WERI-Rb-1 (cell line): ENCODE data around the gene LARGE1.

Source experiments
- DNase-seq: peaks from one replicate; pipeline ENCODE4 v3.0.0-alpha.2; 2020
- H3K27ac ChIP-seq: fragments of 250-450 bp; sonication (Bioruptor Pico); 2 replicates; pipeline ENCODE4 v1.5.1; 2020; ENCODE audit warnings: mild to moderate bottlenecking, moderate library complexity
- H3K27me3 ChIP-seq: fragments of 250-450 bp; sonication (Bioruptor Pico); 2 replicates; pipeline ENCODE4 v1.5.1; 2021; ENCODE audit warnings: mild to moderate bottlenecking, low read depth, moderate library complexity; ENCODE audit not compliant: insufficient read depth, severe bottlenecking
- H3K36me3 ChIP-seq: fragments of 250-450 bp; sonication (Bioruptor Pico); 2 replicates; pipeline ENCODE4 v1.5.1; 2020; ENCODE audit warnings: mild to moderate bottlenecking, moderate library complexity
- H3K4me3 ChIP-seq: 2 replicates; pipeline ENCODE4 v1.5.1; 2011; ENCODE audit warnings: low read depth, mild to moderate bottlenecking, control low read depth, low read length
- H3K9me3 ChIP-seq: fragments of 250-450 bp; sonication (Bioruptor Pico); 2 replicates; pipeline ENCODE4 v1.5.1; 2021; ENCODE audit warnings: mild to moderate bottlenecking, moderate library complexity; ENCODE audit not compliant: severe bottlenecking
- TF ChIP-seq, protein P1 (sequence below): IDR thresholded peaks from 2 replicates; pipeline ENCODE4 v1.5.1; 2011; ENCODE audit warnings: low read depth, mild to moderate bottlenecking, control low read depth, inconsistent platforms, low read length

LARGE1 gene

DNA sequence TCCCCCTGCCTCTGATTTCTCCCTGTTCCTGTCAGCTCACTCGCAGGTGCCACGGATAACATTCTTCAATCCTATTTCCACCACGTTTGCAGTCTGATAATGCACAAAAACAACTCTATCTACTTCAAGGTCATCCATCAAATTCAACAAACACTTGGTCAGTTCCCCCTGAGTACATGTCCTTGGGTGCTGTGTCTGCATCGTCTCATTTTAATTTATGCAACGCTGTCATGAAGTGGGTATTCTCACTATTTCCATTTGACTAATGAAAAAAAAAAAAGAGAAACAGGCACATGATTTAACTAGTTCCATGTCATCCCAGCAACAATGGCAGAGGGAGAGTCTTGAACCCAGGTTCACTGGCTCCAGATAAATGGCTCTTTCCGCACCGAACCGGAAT is 262.6 kb downstream of the LARGE1 start:
- Histone ChIP-seq H3K9me3 (no peaks in the 10 kb centered on the region), H3K36me3 (no peaks in the 10 kb centered on the region), H3K27ac (no peak overlapping the region), H3K4me3 (no peak overlapping the region), H3K27me3 (no peaks in the 10 kb centered on the region)
- TF ChIP-seq, protein P1, sequence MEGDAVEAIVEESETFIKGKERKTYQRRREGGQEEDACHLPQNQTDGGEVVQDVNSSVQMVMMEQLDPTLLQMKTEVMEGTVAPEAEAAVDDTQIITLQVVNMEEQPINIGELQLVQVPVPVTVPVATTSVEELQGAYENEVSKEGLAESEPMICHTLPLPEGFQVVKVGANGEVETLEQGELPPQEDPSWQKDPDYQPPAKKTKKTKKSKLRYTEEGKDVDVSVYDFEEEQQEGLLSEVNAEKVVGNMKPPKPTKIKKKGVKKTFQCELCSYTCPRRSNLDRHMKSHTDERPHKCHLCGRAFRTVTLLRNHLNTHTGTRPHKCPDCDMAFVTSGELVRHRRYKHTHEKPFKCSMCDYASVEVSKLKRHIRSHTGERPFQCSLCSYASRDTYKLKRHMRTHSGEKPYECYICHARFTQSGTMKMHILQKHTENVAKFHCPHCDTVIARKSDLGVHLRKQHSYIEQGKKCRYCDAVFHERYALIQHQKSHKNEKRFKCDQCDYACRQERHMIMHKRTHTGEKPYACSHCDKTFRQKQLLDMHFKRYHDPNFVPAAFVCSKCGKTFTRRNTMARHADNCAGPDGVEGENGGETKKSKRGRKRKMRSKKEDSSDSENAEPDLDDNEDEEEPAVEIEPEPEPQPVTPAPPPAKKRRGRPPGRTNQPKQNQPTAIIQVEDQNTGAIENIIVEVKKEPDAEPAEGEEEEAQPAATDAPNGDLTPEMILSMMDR, result no peak
- no peak for DNase-seq

DNA sequence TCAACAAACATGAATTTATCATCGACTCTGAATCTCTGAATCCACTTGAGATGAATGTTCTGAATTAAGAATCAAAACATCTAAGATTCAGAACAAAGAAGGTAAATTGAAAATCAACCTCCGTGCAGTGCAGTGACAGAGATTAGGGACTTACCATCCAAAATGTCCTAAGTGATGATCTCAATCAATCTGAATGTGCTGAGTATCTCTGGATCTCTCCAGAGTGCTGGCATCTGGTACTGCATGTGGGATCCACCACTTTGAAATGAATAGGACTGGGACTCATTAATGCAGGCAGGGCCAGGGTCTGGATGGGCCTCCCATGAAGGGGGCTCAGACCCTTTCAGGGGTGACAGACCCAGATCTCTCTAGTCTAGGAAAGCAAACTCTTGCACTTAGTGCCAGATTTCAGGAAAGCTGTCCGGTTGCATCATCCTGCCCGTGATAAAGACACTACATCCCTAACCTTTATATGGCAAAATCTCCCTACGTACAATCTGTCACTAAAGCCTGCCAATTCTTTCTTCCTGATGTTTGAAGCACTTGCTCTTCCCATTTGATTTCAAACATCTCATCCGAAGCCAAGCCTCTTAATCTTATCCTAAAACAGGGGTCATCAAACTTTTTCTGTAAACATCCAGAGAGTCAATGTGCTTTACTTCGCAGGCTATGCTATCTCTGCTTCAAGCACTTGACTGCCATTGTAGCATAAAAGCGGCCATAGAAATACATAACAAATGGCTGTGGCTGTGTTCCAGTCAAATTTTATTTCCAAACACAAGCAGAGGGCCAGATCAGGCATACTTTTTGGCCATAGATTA is 263.3 kb downstream of the LARGE1 start:
- Histone ChIP-seq H3K27me3 (no peaks in the 10 kb centered on the region), H3K4me3 (no peak overlapping the region), H3K9me3 (no peaks in the 10 kb centered on the region), H3K36me3 (no peaks in the 10 kb centered on the region), H3K27ac (no peak overlapping the region)
- TF ChIP-seq, protein P1, result no peak
- DNase-seq, result no peak

DNA sequence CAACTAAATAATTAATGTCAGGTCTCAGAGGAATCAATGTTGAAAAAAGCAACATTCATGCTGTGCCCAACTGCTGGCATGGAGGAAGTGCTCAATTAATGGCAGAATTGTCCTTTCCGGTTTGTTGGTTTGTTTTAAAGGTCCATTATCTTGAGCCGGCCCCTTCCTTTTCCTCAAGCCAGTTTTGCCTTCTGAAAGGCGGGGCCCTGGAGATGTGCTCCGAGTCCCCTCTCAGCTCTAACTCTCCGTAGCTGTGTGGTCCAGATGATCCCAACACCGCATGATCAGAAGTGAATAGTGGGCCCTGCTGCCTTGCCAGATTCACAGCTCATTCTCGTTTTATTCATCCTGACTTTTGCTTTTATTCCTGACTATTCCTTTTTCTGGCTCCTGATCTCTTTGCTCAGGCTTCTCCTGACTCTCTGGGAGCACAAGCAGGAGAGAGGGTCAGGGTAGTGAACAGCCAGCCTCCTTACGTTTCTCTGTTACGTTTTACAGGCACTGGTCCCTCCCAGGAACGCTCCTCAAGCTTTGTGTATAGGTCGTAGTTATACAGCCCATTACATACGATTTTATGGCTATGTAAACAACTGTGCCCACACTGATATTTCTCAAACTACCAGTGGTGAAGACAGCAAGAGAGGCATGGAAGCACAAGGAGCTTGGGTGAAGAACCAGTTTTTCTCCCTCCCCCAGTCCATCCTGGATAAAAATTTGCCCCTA is 265.9 kb downstream of the LARGE1 start:
- no peak for DNase-seq

DNA sequence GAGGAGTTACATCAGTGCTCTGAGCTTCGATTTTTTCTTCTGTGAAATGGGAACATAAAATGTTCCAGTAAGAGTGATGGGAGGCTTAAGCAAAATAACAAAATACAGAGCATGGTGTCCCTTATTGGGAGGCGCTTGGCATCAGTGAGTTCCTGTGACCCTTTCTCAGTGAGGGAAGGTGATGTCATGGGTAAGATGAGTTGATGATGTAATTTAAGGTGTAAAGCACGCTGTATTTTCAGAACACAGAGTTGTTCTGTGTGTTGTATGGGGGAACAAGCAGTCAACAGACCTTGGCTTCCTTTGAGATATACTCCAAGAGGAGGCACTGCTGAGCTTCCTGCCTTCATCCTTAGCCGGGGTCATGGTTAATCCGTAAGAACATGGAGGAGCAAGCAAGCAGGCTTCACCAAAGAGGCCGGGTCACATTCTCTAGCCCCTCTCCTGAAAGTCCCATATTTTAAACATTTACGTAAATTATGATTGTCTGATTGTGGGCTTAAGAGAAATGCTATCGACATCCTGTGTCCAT is 266.7 kb downstream of the LARGE1 start:
- no peaks in the 10 kb centered on the region for H3K36me3 ChIP-seq
- DNase-seq, result no peak
- H3K27ac ChIP-seq, result no peak overlapping the region
- TF ChIP-seq, protein P1, result no peak
- no peaks in the 10 kb centered on the region for H3K27me3 ChIP-seq
- H3K4me3 ChIP-seq, result no peak overlapping the region
- no peaks in the 10 kb centered on the region for H3K9me3 ChIP-seq

More for the DNA sequence above, 265.9 kb downstream of the LARGE1 start:
- TF ChIP-seq, protein P1, result no peak
- no peak overlapping the region for H3K4me3 ChIP-seq
- no peaks in the 10 kb centered on the region for H3K36me3 ChIP-seq
- H3K27ac ChIP-seq, result no peak overlapping the region
- H3K9me3 ChIP-seq, result no peaks in the 10 kb centered on the region
- H3K27me3 ChIP-seq, result no peaks in the 10 kb centered on the region

DNA sequence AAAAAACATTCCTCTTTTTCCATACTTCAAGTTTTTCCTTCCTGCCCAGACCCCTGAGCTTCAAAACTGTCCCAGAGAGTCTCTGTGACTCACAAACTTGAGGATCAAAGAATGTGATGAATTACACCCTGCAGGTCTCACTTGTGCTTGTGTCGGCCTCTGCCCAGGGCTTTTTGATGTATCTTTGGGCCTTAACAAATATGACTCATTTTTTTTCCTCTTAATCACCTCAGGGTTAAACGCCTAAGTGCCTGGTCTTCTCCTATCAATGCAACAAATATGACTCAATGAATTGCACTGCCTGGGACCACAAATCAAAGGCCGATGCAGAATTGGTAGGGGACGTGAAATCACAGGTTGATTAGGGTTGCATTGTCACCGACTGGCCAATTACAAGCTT is 267.7 kb downstream of the LARGE1 start:
- Histone ChIP-seq H3K9me3 (no peaks in the 10 kb centered on the region), H3K4me3 (no peak overlapping the region), H3K36me3 (no peaks in the 10 kb centered on the region), H3K27ac (no peak overlapping the region), H3K27me3 (no peaks in the 10 kb centered on the region)
- TF ChIP-seq, protein P1, result no peak
- no peak for DNase-seq
